Parathyroid adenoma (tissue), 2 donors: ENCODE measurements around the gene DPPA2.

Experiments used
- H2AFZ ChIP-seq: fragments of 300-600 bp; sonication (generic); one replicate; pipeline ENCODE4 v1.7.0; 2017; ENCODE audit warnings: antibody characterized with exemption, mild to moderate bottlenecking
- H3K27ac ChIP-seq: fragments of 300-600 bp; sonication (generic); one replicate; pipeline ENCODE4 v1.7.0; 2017
- H3K27me3 ChIP-seq: fragments of 300-600 bp; sonication (generic); one replicate; pipeline ENCODE4 v1.7.0; 2017; ENCODE audit warnings: low read length; ENCODE audit not compliant: control insufficient read depth, insufficient read depth
- H3K36me3 ChIP-seq: fragments of 300-600 bp; sonication (generic); one replicate; pipeline ENCODE4 v1.7.0; 2017; ENCODE audit warnings: low read length; ENCODE audit not compliant: control insufficient read depth, insufficient read depth
- H3K4me1 ChIP-seq: fragments of 300-600 bp; sonication (generic); one replicate; pipeline ENCODE4 v1.7.0; 2017; ENCODE audit warnings: control low read depth
- H3K4me2 ChIP-seq: fragments of 300-600 bp; sonication (generic); one replicate; pipeline ENCODE4 v1.7.0; 2017; ENCODE audit warnings: low read length
- H3K4me3 ChIP-seq: fragments of 300-600 bp; sonication (generic); one replicate; pipeline ENCODE4 v1.7.0; 2017; ENCODE audit warnings: low read depth, low read length
- H3K79me2 ChIP-seq: fragments of 300-600 bp; sonication (generic); one replicate; pipeline ENCODE4 v1.7.0; 2017; ENCODE audit warnings: control low read depth
- H3K9ac ChIP-seq: fragments of 300-600 bp; sonication (generic); one replicate; pipeline ENCODE4 v1.7.0; 2017; ENCODE audit warnings: mild to moderate bottlenecking
- H3K9me3 ChIP-seq: fragments of 300-600 bp; sonication (generic); one replicate; pipeline ENCODE4 v1.7.0; 2017; ENCODE audit warnings: low read length; ENCODE audit not compliant: control insufficient read depth
- CTCF ChIP-seq: fragments of 300-600 bp; sonication (generic); IDR thresholded peaks from one replicate; pipeline ENCODE4 v1.7.0; 2017; ENCODE audit warnings: antibody characterized with exemption, mild to moderate bottlenecking
- donor health status: primary hyperparathyroidism.

The DPPA2 gene

GRCh38 chr3:109338322-109338721, 22.0 kb upstream of the DPPA2 start:
- no peak overlapping the region for H3K9ac ChIP-seq
- H3K36me3 ChIP-seq, result no peaks in the 10 kb centered on the region
- no peaks in the 10 kb centered on the region for H3K9me3 ChIP-seq
- no peak overlapping the region for H3K4me2 ChIP-seq
- no peaks in the 10 kb centered on the region for H3K4me1 ChIP-seq
- no peak overlapping the region for H2AFZ ChIP-seq
- no peak overlapping the region for H3K4me3 ChIP-seq
- H3K79me2 ChIP-seq, result no peaks in the 10 kb centered on the region
- no peak overlapping the region for H3K27ac ChIP-seq
- no peak for TF ChIP-seq CTCF
- H3K27me3 ChIP-seq, result no peaks in the 10 kb centered on the region

GRCh38 chr3:109337393-109337792, 21.1 kb upstream of the DPPA2 start, which contains the start of gene DPPA4:
DPPA4 (minus strand) TSS chr3:109337546; CDS start chr3:109337517, 29 bp downstream.
- H3K36me3 ChIP-seq, result no peaks in the 10 kb centered on the region
- H3K4me3 ChIP-seq, result peak within 1 kb of the TSS; percentile 68
- H3K27ac ChIP-seq, result no peak within 1 kb of the TSS
- no peak within 1 kb of the TSS for H3K9ac ChIP-seq
- no peaks in the 10 kb centered on the region for H3K4me1 ChIP-seq
- H3K4me2 ChIP-seq, result peak within 1 kb of the TSS; percentile 83
- no peaks in the 10 kb centered on the region for H3K27me3 ChIP-seq
- H3K79me2 ChIP-seq, result no peaks in the 10 kb centered on the region
- no peak within 1 kb of the TSS for H2AFZ ChIP-seq
- no peak for TF ChIP-seq CTCF
- no peaks in the 10 kb centered on the region for H3K9me3 ChIP-seq

GRCh38 chr3:109336291-109336861, 20.1 kb upstream of the DPPA2 start:
- Histone ChIP-seq H3K9me3 (no peaks in the 10 kb centered on the region), H3K36me3 (no peaks in the 10 kb centered on the region), H3K4me3 (peak overlapping the region; percentile 68), H3K79me2 (no peaks in the 10 kb centered on the region), H3K4me2 (peak overlapping the region; percentile 83), H2AFZ (no peak overlapping the region), H3K27me3 (no peaks in the 10 kb centered on the region), H3K9ac (no peak overlapping the region), H3K27ac (no peak overlapping the region), H3K4me1 (no peaks in the 10 kb centered on the region)
- TF ChIP-seq CTCF, result no peak

- no peak overlapping the region for H3K4me3 ChIP-seq
- no peak overlapping the region for H3K9ac ChIP-seq
- H3K9me3 ChIP-seq, result no peaks in the 10 kb centered on the region
- H3K79me2 ChIP-seq, result no peaks in the 10 kb centered on the region
- no peaks in the 10 kb centered on the region for H3K36me3 ChIP-seq
- H3K4me1 ChIP-seq, result no peaks in the 10 kb centered on the region
- H3K4me2 ChIP-seq, result no peak overlapping the region
- no peak overlapping the region for H2AFZ ChIP-seq
- no peaks in the 10 kb centered on the region for H3K27me3 ChIP-seq
- H3K27ac ChIP-seq, result no peak overlapping the region
- TF ChIP-seq CTCF, result no peak
Measured at GRCh38 chr3:109334572-109334971, 18.3 kb upstream of the DPPA2 start.

DNA sequence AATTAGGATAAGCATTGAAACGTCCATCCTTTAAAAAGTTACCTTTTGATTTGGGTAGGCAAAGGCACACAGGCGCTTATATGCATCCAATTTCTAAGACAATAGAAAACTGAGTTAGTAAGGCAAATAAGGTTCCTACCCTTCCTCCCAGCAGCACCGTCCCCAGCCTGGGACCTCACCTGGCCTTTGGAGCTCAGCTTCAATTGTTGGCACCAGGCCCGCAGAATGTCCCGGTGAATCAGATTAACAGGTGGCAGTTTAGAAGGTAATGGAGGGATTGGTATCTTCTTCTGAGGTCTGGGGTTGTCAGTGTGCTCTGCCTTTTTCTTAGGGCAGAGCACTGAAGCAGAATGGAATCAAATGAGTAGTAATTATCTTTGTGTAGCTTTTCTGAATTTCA, 15.4 kb upstream of the DPPA2 start:
- no peak for TF ChIP-seq CTCF
- H3K27me3 ChIP-seq, result no peaks in the 10 kb centered on the region
- H3K4me2 ChIP-seq, result no peak overlapping the region
- H3K9ac ChIP-seq, result no peak overlapping the region
- no peaks in the 10 kb centered on the region for H3K36me3 ChIP-seq
- no peak overlapping the region for H2AFZ ChIP-seq
- H3K79me2 ChIP-seq, result no peaks in the 10 kb centered on the region
- H3K27ac ChIP-seq, result no peak overlapping the region
- no peaks in the 10 kb centered on the region for H3K4me1 ChIP-seq
- no peak overlapping the region for H3K4me3 ChIP-seq
- H3K9me3 ChIP-seq, result no peaks in the 10 kb centered on the region
